Ovary (tissue), 3 donors: ENCODE results near the gene NEFH.

Experiments used
- EP300 ChIP-seq: sonication (generic); formaldehyde crosslinking; IDR thresholded peaks from one replicate; pipeline ENCODE4 v1.6.1; 2017; ENCODE audit warnings: antibody characterized with exemption
- TF ChIP-seq, protein P1 (sequence below), 3 donors: fragments of 450-650 bp in 2 of 3; fragments of 200-600 bp in 1 of 3; IDR thresholded peaks; one replicate each; pipeline versions ENCODE4 v1.5.1 to v1.8.0; 2016 to 2022; ENCODE audit warnings: antibody characterized with exemption in 3 of 3, mild to moderate bottlenecking in 1 of 3
- donor health status: DM: no; HTN: no; CAD: no.

- TF ChIP-seq, protein P1, sequence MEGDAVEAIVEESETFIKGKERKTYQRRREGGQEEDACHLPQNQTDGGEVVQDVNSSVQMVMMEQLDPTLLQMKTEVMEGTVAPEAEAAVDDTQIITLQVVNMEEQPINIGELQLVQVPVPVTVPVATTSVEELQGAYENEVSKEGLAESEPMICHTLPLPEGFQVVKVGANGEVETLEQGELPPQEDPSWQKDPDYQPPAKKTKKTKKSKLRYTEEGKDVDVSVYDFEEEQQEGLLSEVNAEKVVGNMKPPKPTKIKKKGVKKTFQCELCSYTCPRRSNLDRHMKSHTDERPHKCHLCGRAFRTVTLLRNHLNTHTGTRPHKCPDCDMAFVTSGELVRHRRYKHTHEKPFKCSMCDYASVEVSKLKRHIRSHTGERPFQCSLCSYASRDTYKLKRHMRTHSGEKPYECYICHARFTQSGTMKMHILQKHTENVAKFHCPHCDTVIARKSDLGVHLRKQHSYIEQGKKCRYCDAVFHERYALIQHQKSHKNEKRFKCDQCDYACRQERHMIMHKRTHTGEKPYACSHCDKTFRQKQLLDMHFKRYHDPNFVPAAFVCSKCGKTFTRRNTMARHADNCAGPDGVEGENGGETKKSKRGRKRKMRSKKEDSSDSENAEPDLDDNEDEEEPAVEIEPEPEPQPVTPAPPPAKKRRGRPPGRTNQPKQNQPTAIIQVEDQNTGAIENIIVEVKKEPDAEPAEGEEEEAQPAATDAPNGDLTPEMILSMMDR (IDR thresholded peaks at IDR 0.05): no peak
- no peak for TF ChIP-seq EP300
Measured at GRCh38 chr22:29518427-29518826, 38.4 kb downstream of the NEFH start.
